Right cardiac atrium (tissue), 5 donors: ENCODE data around the gene AHRR. TPM values are rescaled to one million over a fixed set of nuclear protein-coding genes. Genes with fewer than 3 reads are reported as not detected.
"Not testable (repeated sequence)": the region's sequence is repeated elsewhere in the genome, so short reads cannot be mapped to it uniquely, and the experiment has no call there.

ENCODE experiments used
- ATAC-seq, 2 donors: fragments of 200-7000 bp; cut with Tn5 transposase; one replicate each; pipeline versions ENCODE4 v1.8.0 to v1.9.1; 2020; ENCODE audit warnings: moderate library complexity in 2 of 2, mild to moderate bottlenecking in 1 of 2
- DNase-seq, 3 donors: peaks; one replicate each; pipeline ENCODE4 v3.0.0-alpha.2; 2020
- H3K27ac ChIP-seq: one replicate; pipeline ENCODE4 v1.5.1; 2013; ENCODE audit warnings: mild to moderate bottlenecking, low read length, control low read depth, moderate library complexity
- H3K27me3 ChIP-seq: one replicate; pipeline ENCODE4 v1.6.1; 2013; ENCODE audit not compliant: control insufficient read depth, insufficient read depth
- H3K4me1 ChIP-seq: one replicate; pipeline ENCODE4 v1.6.1; 2013; ENCODE audit warnings: low read length; ENCODE audit not compliant: control insufficient read depth, insufficient read depth
- H3K4me3 ChIP-seq: one replicate; pipeline ENCODE4 v1.5.1; 2013; ENCODE audit warnings: low read length, control low read depth
- H3K9me3 ChIP-seq: one replicate; pipeline ENCODE4 v1.6.1; 2013; ENCODE audit warnings: low read length; ENCODE audit not compliant: control insufficient read depth
- WGBS: extraction: QIAGEN DNeasy Blood & Tissue Kit; methylation state at CpG from one replicate; pipeline ENCODE4 v1.1.7; 2013; 5-methylcytosine and 5-hydroxymethylcytosine counted together
- intact Hi-C, 4 donors: fragments of 100-400 bp; cut with DNase I; formaldehyde crosslinking; loops; one replicate each; pipeline versions ENCODE4 v1.11.0 to v1.14.0; 2022 to 2023
- polyA plus RNA-seq: library from polyadenylated mRNA; stranded (reverse); fragments of 200-250 nt; gene quantifications from one replicate; pipeline ENCODE4 v1.2.3, GENCODE V29; 2013
- total RNA-seq, 4 donors: library from RNA; stranded (reverse); fragmentation: NEBNext Ultra II Directional; extraction: Animal tissue kit (Norgen Biotek cat#: 25700); gene quantifications; one replicate each; pipeline ENCODE4 v1.2.1, GENCODE V29; 2021
- donor health status: healthy with polysubstance abuse.
- donor health status: DM: no; HTN: yes; CAD: no.
- donor health status: DM: no; HTN: no; CAD: no.
- donor health status: DM: no; HTN: yes; CAD: no; lungs with severe emphysema.
- donor health status: DM: yes; HTN: yes; CAD: no.

Gene AHRR
- total and polyA plus RNA-seq, 5 donors: 0.17 to 3.7 (median 0.41) TPM

GRCh38 chr5:482021-482420 lies 160.5 kb downstream of the AHRR start:
- intact Hi-C loops: no loop called here
- 76% methylated on average over 24 of the region's 24 CpGs for WGBS
- Histone ChIP-seq H3K4me1 (no peaks in the 10 kb centered on the region), H3K9me3 (no peaks in the 10 kb centered on the region), H3K4me3 (no peak overlapping the region), H3K27ac (no peak overlapping the region), H3K27me3 (no peaks in the 10 kb centered on the region)
- DNase-seq (peak in 2 of 3 donors; percentile 45 to 47), ATAC-seq (no peak)

- no peak for ATAC-seq
- 91% methylated on average over 27 of the region's 27 CpGs for WGBS
- Histone ChIP-seq H3K4me3 (no peak overlapping the region), H3K27me3 (no peaks in the 10 kb centered on the region), H3K4me1 (no peaks in the 10 kb centered on the region), H3K27ac (no peak overlapping the region), H3K9me3 (no peaks in the 10 kb centered on the region)
- intact Hi-C loops: no loop called here
- DNase-seq: peak in 2 of 3 donors; percentile 44 to 55
These were observed 161.0 kb downstream of the AHRR start for GRCh38 chr5:482506-482905.

- no peak overlapping the region for H3K4me3 ChIP-seq
- DNase-seq: peak in 2 of 3 donors; percentile 26 to 41
- intact Hi-C loops: no loop called here
- ATAC-seq: no peak
- no peaks in the 10 kb centered on the region for H3K9me3 ChIP-seq
- no peak overlapping the region for H3K27ac ChIP-seq
- WGBS: 91% methylated on average over 26 of the region's 26 CpGs
- no peaks in the 10 kb centered on the region for H3K4me1 ChIP-seq
- H3K27me3 ChIP-seq: no peaks in the 10 kb centered on the region
These were observed 161.5 kb downstream of the AHRR start for GRCh38 chr5:483011-483410.

DNA sequence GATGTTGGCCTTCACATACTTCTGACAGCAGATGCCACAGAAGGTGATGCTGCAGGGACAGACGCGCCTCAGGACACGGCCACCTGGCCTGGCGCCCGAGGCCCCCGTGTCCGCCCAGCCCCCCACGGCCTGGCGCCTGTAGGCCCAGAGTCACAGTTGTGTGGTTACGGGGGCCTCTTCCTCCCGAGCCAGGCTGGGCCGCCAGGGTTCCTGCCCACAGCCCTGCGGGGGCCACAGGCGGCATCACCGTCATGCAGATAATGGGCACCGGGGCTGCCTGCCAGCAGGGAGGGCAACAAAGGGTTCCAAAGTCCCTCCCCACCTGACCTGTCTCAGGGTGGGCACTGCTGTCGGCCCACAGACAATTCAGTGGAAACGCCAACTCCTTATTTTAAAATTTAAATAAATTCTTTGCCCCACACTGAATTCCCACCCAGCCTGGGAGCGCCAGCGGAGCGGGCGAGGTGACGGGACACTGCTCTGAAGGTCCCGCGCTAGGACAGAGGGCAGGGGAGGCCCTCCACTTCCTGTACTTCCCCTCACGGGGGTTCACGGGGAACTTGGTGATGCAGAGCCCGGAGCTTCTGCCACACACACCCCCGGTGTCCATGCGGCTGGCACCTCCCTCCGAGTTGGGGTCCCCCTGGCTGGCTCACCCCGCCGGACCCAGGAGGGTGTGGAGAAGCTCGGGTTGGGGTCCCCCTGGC lies 162.1 kb downstream of the AHRR start:
- Histone ChIP-seq H3K27ac (no peak overlapping the region), H3K9me3 (no peaks in the 10 kb centered on the region), H3K4me1 (no peaks in the 10 kb centered on the region), H3K27me3 (no peaks in the 10 kb centered on the region), H3K4me3 (no peak overlapping the region)
- peak in 1 of 3 donors; percentile 47 for DNase-seq
- intact Hi-C loops: no loop called here
- no peak for ATAC-seq
- WGBS: 77% methylated on average over 34 of the region's 34 CpGs

GRCh38 chr5:484556-484955 lies 163.0 kb downstream of the AHRR start:
- H3K9me3 ChIP-seq: no peaks in the 10 kb centered on the region
- WGBS: 90% methylated on average over 24 of the region's 24 CpGs
- ATAC-seq (no peak), DNase-seq (no peak)
- no peak overlapping the region for H3K4me3 ChIP-seq
- H3K27ac ChIP-seq: no peak overlapping the region
- no peaks in the 10 kb centered on the region for H3K27me3 ChIP-seq
- no peaks in the 10 kb centered on the region for H3K4me1 ChIP-seq
- intact Hi-C loops: no loop called here

DNA sequence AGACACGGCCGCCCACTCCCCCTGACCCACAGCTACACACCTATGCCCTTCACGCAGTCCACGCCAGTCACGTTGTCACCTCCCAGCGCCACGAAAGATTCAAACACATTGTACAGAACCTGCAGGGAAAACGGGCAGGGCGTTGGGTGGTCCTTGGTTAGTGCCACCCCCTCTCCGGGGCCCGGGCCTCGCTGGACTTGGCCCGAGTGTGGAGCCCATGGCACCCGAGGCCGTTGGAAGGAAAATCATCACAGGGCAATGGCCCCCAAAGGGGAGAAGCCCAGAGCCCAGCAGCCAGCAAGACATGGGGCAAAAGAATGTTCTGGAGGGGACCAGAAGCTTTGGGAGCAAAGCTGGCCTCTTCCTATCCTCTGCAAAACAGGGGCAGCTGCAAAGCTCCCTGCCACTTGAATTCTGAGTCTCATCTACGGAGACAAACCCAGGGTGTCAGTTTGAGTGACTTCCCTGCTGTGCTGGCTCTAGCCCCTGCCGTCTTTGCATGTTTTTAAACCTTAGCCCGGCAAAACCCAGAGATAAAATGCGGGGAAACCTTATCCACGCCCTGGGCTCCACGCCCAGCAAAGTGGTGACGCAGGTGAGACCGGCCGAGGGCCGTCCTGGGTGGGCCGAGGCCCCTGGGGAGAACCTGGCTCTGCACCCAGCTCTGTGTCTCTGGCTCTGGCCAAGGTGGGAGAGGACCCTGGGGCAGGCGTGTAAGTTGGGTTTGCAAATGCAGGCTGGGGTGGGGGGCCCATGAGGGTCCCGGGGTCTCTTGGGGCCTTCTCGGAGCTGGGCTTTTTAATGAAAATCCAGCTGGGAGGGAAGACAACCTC lies 163.8 kb downstream of the AHRR start:
- ATAC-seq (peak in 1 of 2 donors; percentile 14), DNase-seq (no peak)
- intact Hi-C loops: no loop called here
- no peak overlapping the region for H3K27ac ChIP-seq
- H3K27me3 ChIP-seq: no peaks in the 10 kb centered on the region
- 70% methylated on average over 29 of the region's 29 CpGs for WGBS
- no peaks in the 10 kb centered on the region for H3K4me1 ChIP-seq
- H3K9me3 ChIP-seq: no peaks in the 10 kb centered on the region
- no peak overlapping the region for H3K4me3 ChIP-seq

DNA sequence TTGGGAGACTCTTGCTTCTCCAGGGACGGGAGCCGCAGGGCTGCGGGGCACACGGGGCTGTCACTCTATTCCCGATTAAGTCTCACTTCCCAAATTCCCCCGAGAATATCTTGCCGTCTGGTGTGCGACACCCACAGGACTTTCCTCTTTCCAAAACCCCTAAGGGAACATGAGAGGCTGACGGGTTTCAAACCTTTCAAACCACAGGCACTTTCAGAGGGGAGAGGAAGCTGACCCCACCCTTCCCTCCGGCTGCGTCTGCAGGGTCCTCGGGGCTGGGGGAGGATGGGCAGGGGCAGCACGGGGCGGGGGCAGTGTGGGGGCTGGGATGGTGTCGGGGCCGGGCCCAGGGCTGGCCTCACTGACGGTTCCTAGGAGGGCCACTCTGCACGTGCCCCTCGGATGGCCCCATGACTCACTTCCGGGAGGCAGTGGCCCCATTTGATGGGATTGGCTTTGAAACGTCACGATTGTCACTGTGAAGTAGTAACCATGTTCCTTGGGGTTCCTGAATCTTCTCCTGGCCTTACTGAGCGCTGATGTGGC lies 164.5 kb downstream of the AHRR start:
- Histone ChIP-seq H3K9me3 (no peaks in the 10 kb centered on the region), H3K27ac (no peak overlapping the region), H3K4me1 (no peaks in the 10 kb centered on the region), H3K27me3 (no peaks in the 10 kb centered on the region), H3K4me3 (no peak overlapping the region)
- 46% methylated on average over 23 of the region's 23 CpGs for WGBS
- ATAC-seq (peak in 1 of 2 donors; percentile 20), DNase-seq (no peak)
- intact Hi-C loops: no loop called here

DNA sequence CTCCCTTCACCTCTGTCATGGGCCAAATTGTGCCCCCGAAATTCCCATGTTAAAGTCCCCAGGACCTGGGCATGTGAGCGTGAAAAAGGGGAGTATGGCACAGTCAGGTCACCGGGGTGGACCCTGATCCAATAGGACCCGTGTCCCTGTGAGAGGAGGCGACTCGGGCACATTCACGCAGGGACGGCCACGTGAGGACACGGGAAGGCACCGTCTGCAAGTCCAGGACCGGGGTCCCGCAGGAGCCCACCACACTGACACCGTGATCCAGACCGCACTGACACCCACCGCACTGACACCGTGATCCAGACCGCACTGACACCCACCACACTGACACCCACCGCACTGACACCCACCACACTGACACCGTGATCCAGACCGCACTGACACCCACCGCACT lies 165.1 kb downstream of the AHRR start:
- DNase-seq, H3K27ac ChIP-seq, intact Hi-C loops, H3K4me3 ChIP-seq, ATAC-seq, H3K4me1 ChIP-seq, H3K27me3 ChIP-seq, H3K9me3 ChIP-seq: not testable (repeated sequence)
- 90% methylated on average over 18 of the region's 22 CpGs for WGBS

Other genes with a start within 250 kb of the AHRR start
- gene PLEKHG4B, start 229.5 kb upstream of the AHRR start, total RNA-seq: under 1 TPM in 1 of 4 donors, not detected in 3; 0.06 TPM
- gene PLEKHG4B, start 229.5 kb upstream of the AHRR start, polyA plus RNA-seq: under 0.01 TPM
- gene LRRC14B, start 130.2 kb upstream of the AHRR start, total RNA-seq: 10 to 100 TPM in 3 of 4 donors, 1 to 10 TPM in 1; 6.3 to 51.1 (median 30.8) TPM
- 47.6 TPM for gene LRRC14B, start 130.2 kb upstream of the AHRR start, polyA plus RNA-seq
- gene CCDC127, start 103.6 kb upstream of the AHRR start, total RNA-seq: 1 to 10 TPM; 8.1 to 9.8 (median 8.6) TPM
- gene CCDC127, start 103.6 kb upstream of the AHRR start, polyA plus RNA-seq: 6.1 TPM
- gene SDHA, start 103.4 kb upstream of the AHRR start, total RNA-seq: 100 to 1,000 TPM; 370 to 452 (median 422) TPM
- 605 TPM for gene SDHA, start 103.4 kb upstream of the AHRR start, polyA plus RNA-seq
- gene PDCD6, start 50.1 kb upstream of the AHRR start, total RNA-seq: 10 to 100 TPM; 29.7 to 41.8 (median 36.7) TPM
- 61.0 TPM for gene PDCD6, start 50.1 kb upstream of the AHRR start, polyA plus RNA-seq
- gene EXOC3, start 121.5 kb downstream of the AHRR start, total RNA-seq: 10 to 100 TPM; 42.4 to 50.2 (median 46.5) TPM
- 30.1 TPM for gene EXOC3, start 121.5 kb downstream of the AHRR start, polyA plus RNA-seq
- 1 to 10 TPM in 2 of 4 donors, under 1 TPM in 2; 0.94 to 1.1 (median 0.99) TPM for gene SLC9A3, start 202.7 kb downstream of the AHRR start, total RNA-seq
- 1.1 TPM for gene SLC9A3, start 202.7 kb downstream of the AHRR start, polyA plus RNA-seq